Measurements from ENCODE around the gene ADCYAP1R1. TPM values are rescaled to one million over a fixed set of nuclear protein-coding genes. Genes with fewer than 3 reads are reported as not detected.

The ADCYAP1R1 gene
- total RNA-seq, 6 experiments from 2014 or later, result 0.03 TPM; not detected in 5

DNA sequence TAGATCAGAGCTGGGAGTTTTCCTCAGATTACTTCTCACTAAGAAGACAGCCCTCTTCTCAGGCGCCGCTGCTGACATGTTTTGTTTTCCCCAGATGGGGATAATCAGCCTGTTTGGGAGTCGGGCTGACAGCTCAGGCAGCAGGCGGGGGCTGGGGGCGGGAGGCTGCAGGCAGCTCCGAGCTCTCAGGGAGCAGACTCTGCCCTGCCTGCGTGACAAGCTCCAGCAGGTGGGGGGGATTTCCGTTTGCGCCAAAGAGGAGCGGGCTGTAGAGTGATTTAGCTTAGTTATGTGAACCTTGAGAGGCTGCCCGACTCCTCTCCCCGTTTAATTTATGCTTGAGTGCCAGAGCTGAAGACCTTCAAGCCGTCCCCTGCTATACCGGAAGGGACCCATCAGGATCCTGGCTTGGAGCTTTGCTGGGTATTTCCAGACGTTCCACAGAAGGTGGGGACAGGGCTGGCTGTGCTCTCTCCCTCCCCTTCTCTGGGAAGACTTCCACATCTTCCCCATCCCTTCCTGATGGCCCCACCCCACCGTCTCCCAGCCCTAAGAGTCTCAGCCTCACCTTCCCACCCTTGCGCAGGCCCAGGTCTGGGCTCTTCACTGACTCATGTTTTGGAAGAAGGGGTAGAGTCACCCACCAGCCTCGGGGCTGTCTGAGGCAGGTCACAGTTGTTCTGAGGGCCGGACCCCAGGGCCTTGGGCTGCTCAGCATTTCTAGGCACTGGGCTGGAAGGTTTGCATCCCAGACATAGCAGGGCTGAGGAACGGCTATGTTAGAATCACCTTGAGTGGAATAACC is 24.7 kb upstream of the ADCYAP1R1 start:
- TF ChIP-seq, protein P1, sequence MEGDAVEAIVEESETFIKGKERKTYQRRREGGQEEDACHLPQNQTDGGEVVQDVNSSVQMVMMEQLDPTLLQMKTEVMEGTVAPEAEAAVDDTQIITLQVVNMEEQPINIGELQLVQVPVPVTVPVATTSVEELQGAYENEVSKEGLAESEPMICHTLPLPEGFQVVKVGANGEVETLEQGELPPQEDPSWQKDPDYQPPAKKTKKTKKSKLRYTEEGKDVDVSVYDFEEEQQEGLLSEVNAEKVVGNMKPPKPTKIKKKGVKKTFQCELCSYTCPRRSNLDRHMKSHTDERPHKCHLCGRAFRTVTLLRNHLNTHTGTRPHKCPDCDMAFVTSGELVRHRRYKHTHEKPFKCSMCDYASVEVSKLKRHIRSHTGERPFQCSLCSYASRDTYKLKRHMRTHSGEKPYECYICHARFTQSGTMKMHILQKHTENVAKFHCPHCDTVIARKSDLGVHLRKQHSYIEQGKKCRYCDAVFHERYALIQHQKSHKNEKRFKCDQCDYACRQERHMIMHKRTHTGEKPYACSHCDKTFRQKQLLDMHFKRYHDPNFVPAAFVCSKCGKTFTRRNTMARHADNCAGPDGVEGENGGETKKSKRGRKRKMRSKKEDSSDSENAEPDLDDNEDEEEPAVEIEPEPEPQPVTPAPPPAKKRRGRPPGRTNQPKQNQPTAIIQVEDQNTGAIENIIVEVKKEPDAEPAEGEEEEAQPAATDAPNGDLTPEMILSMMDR (IDR thresholded peaks at IDR 0.05), result no peak
- DNase-seq, result no peak
- H3K4me3 Mint-ChIP-seq, result no peak overlapping the region
- H3K4me1 Mint-ChIP-seq (ENCODE audit: low read depth), result no peaks in the 10 kb centered on the region
- no peaks in the 10 kb centered on the region for H3K9me3 Mint-ChIP-seq
- peaks cover 30% of the 10 kb centered on the region for H3K27me3 Mint-ChIP-seq (ENCODE audit: insufficient read depth)
- no peaks in the 10 kb centered on the region for H3K36me3 Mint-ChIP-seq (ENCODE audit: low read depth)
- no peak overlapping the region for H3K27ac Mint-ChIP-seq

DNA sequence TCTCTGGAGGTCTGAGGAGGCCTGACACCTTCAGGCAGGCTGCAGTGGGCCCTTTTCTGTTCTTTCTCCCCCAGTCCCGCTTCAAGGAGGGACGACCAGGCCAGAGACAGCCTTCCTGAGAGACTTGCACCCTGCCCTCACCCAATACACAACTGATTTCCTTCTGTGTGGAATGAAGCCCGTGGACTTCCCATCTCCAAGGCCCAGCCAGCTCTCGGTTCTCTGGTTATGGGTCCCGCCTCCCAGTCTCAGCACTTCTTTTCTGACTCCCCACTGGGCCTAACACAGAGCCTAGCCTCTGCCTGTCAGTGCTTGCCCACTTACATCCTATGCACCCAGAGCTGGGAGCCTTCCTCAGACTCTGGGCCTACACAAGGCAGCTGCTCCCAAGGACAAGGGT is 24.1 kb upstream of the ADCYAP1R1 start:
- DNase-seq, result no peak
- H3K4me3 Mint-ChIP-seq, result no peak overlapping the region
- H3K9me3 Mint-ChIP-seq, result no peaks in the 10 kb centered on the region
- H3K27me3 Mint-ChIP-seq (ENCODE audit: insufficient read depth), result peaks cover 32% of the 10 kb centered on the region
- H3K4me1 Mint-ChIP-seq (ENCODE audit: low read depth), result no peaks in the 10 kb centered on the region
- TF ChIP-seq, protein P1 (IDR thresholded peaks at IDR 0.05), result no peak
- no peak overlapping the region for H3K27ac Mint-ChIP-seq
- no peaks in the 10 kb centered on the region for H3K36me3 Mint-ChIP-seq (ENCODE audit: low read depth)

DNA sequence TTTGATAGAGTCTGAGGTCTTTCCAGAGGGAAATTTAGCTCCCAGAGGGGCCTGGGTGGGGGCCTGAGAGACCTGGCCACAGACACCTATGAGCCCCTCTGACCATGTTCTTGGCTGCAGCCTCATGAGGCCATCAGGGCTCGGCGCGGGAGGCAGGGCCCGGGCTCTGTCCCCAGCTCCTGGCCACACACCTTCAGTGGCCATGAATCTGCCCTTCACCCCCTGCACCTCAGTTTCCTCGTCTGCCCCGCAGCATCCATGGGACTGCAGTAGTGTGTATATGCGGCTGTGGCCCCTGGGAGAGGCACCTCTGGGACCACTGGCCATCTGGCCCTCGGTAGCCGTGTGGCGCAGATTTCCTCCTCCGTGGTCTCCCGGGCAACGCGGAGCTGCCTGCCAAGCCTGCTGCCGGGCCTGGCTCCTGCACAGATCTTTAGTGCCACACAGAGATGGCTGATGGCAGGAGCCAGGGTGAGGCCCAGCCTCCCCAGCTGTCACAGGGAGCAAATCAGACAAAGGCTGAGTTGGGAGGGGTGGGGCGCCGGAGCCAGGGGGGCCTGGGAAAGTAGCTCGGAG is 23.6 kb upstream of the ADCYAP1R1 start:
- no peak overlapping the region for H3K27ac Mint-ChIP-seq

DNA sequence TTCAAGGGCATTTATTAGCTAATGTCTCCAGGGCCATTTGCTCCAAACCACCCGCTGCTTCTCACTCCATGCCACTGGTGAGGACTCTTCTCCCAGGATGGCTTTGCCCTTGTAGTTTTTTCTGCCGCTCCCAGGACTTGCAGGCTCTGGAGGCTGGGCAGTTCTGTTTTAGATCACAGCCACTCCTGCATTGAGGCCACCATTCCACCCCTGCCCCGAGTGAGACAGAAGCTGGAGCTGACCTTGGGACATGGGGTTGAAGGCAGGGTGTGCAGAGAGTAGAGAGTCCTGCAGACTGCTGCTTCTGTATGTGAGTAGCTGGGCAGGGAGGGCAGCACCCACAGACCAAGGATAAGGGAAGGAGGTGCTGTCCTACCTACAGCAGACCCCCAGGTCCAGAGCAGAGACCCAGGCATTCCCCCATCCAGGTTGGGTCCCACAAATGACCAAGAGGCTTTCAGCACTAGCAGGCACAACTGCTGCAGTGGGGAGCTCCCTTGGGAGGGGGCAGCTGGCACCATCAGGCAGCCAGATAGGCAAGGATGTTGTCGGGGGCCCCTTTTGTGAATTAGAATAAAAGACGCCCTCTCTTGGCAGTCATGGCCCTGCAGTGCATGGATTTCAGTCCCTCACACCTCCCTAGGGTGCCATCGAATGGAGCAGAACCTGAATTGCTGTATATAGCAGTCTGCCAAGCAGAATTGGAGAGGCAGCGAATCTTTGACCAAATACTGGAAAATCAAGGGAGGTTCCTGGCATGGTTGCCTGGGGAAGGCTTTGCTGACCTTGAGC is 22.7 kb upstream of the ADCYAP1R1 start:
- Mint-ChIP-seq H3K4me1 (ENCODE audit: low read depth) (no peaks in the 10 kb centered on the region), H3K36me3 (ENCODE audit: low read depth) (no peaks in the 10 kb centered on the region), H3K9me3 (no peaks in the 10 kb centered on the region), H3K27me3 (ENCODE audit: insufficient read depth) (peaks cover 32% of the 10 kb centered on the region), H3K4me3 (no peak overlapping the region), H3K27ac (no peak overlapping the region)
- no peak for DNase-seq
- TF ChIP-seq, protein P1 (IDR thresholded peaks at IDR 0.05), result no peak

More for the DNA sequence above, 23.6 kb upstream of the ADCYAP1R1 start:
- H3K36me3 Mint-ChIP-seq (ENCODE audit: low read depth), result no peaks in the 10 kb centered on the region
- no peaks in the 10 kb centered on the region for H3K9me3 Mint-ChIP-seq
- no peaks in the 10 kb centered on the region for H3K4me1 Mint-ChIP-seq (ENCODE audit: low read depth)
- H3K27me3 Mint-ChIP-seq (ENCODE audit: insufficient read depth), result peaks cover 32% of the 10 kb centered on the region
- no peak for DNase-seq
- TF ChIP-seq, protein P1 (IDR thresholded peaks at IDR 0.05), result no peak
- no peak overlapping the region for H3K4me3 Mint-ChIP-seq

DNA sequence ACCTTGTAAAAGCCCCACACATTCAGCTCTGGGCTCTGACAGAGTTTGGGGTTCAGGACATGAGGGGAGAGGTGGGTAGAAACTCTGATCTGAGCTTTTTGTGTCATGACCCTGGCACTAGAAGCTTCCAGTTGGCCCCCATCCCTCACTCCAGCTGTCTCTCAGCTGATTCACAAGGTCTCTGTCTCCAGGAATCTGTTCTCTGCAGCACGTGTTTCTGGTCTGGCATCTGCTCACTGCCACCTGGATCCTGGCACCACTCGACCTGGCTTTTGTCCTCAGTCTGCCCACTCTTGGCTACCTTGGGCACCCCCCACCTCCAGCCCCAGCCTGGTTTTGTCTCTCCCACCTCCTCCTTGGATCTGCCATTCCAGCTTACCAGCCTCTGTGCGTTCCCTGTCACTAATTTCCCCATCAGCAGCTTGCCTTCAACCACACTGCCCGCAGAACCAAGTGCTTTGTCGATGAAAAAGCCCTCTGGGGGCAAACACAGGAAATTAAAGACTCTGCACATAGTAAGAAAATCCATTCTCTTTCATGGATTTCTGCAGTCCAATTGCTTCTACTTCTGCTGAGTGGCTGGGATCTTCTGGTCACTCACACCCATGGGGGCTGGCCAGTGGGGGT is 18.3 kb upstream of the ADCYAP1R1 start:
- H3K36me3 Mint-ChIP-seq (ENCODE audit: low read depth), result no peaks in the 10 kb centered on the region
- H3K4me1 Mint-ChIP-seq (ENCODE audit: low read depth), result no peaks in the 10 kb centered on the region
- TF ChIP-seq, protein P1 (IDR thresholded peaks at IDR 0.05), result no peak
- H3K4me3 Mint-ChIP-seq, result no peak overlapping the region
- no peak overlapping the region for H3K27ac Mint-ChIP-seq
- H3K9me3 Mint-ChIP-seq, result no peaks in the 10 kb centered on the region
- DNase-seq, result no peak
- peaks cover 28% of the 10 kb centered on the region for H3K27me3 Mint-ChIP-seq (ENCODE audit: insufficient read depth)

Measured in HFFc6 (cell line).